Lower lobe of right lung (tissue), 2 donors: ENCODE data around the gene TTC4. TPM values are rescaled to one million over a fixed set of nuclear protein-coding genes. Genes with fewer than 3 reads are reported as not detected.

ENCODE experiments used
- ATAC-seq, 2 donors: fragments of 200-7000 bp; cut with Tn5 transposase; one replicate each; pipeline ENCODE4 v1.9.1; 2020 to 2022; ENCODE audit warnings: mild to moderate bottlenecking in 2 of 2, moderate library complexity in 2 of 2
- DNase-seq: peaks from one replicate; pipeline ENCODE4 v3.0.0-alpha.2; 2020
- H3K27ac ChIP-seq: fragments of 200-600 bp; one replicate; pipeline ENCODE4 v1.8.0; 2022
- H3K27me3 ChIP-seq: fragments of 200-600 bp; one replicate; pipeline ENCODE4 v1.8.0; 2022; ENCODE audit warnings: low read depth
- H3K36me3 ChIP-seq: fragments of 200-600 bp; one replicate; pipeline ENCODE4 v1.8.0; 2022; ENCODE audit warnings: mild to moderate bottlenecking
- H3K4me1 ChIP-seq: fragments of 200-600 bp; one replicate; pipeline ENCODE4 v1.8.0; 2022
- H3K4me3 ChIP-seq: fragments of 200-600 bp; one replicate; pipeline ENCODE4 v1.8.0; 2022; ENCODE audit warnings: mild to moderate bottlenecking
- H3K9me3 ChIP-seq: fragments of 200-600 bp; one replicate; pipeline ENCODE4 v1.8.0; 2022
- intact Hi-C: fragments of 100-400 bp; cut with DNase I; formaldehyde crosslinking; loops from one replicate; pipeline ENCODE4 v1.11.0; 2022
- total RNA-seq: library from RNA; stranded (reverse); fragmentation: NEBNext Ultra II Directional; extraction: Animal tissue kit (Norgen Biotek cat#: 25700); gene quantifications from one replicate; pipeline ENCODE4 v1.2.1, GENCODE V29; 2021
- TF ChIP-seq, protein P1 (sequence below): fragments of 200-600 bp; IDR thresholded peaks from one replicate; pipeline ENCODE4 v1.8.0; 2022; ENCODE audit warnings: antibody characterized with exemption, mild to moderate bottlenecking
- donor health status: DM: no; HTN: yes; CAD: no; lungs with severe emphysema.

TTC4 gene
- total RNA-seq, 1 donor from 2014 or later = 13.5 TPM

DNA sequence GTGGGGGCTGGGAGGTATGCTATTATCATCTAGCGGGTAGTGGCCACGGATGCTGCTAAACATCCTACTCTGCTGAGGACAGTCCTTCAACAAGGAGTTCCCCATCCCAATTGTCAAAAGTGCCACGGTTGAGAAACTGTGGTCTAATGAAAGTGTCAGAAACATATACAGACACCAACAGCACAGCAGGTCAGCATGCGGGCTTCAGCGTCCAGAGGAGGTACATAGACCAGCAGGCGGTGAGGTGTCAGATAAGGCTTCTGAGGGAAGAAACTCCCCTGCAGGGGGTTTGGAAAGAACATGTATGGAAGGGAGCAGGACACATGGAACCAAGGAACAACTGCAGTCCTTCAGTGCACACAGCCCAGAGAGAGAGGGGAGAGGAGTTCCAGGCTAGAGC lies 4.8 kb upstream of the TTC4 start:
- TF ChIP-seq, protein P1, sequence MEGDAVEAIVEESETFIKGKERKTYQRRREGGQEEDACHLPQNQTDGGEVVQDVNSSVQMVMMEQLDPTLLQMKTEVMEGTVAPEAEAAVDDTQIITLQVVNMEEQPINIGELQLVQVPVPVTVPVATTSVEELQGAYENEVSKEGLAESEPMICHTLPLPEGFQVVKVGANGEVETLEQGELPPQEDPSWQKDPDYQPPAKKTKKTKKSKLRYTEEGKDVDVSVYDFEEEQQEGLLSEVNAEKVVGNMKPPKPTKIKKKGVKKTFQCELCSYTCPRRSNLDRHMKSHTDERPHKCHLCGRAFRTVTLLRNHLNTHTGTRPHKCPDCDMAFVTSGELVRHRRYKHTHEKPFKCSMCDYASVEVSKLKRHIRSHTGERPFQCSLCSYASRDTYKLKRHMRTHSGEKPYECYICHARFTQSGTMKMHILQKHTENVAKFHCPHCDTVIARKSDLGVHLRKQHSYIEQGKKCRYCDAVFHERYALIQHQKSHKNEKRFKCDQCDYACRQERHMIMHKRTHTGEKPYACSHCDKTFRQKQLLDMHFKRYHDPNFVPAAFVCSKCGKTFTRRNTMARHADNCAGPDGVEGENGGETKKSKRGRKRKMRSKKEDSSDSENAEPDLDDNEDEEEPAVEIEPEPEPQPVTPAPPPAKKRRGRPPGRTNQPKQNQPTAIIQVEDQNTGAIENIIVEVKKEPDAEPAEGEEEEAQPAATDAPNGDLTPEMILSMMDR = no peak
- peaks cover 5% of the 10 kb centered on the region for H3K4me1 ChIP-seq
- H3K27me3 ChIP-seq = no peaks in the 10 kb centered on the region
- DNase-seq (no peak), ATAC-seq (no peak)
- H3K9me3 ChIP-seq = no peaks in the 10 kb centered on the region
- intact Hi-C loops = no loop called here
- H3K27ac ChIP-seq = no peak overlapping the region
- no peak overlapping the region for H3K4me3 ChIP-seq
- no peaks in the 10 kb centered on the region for H3K36me3 ChIP-seq

DNA sequence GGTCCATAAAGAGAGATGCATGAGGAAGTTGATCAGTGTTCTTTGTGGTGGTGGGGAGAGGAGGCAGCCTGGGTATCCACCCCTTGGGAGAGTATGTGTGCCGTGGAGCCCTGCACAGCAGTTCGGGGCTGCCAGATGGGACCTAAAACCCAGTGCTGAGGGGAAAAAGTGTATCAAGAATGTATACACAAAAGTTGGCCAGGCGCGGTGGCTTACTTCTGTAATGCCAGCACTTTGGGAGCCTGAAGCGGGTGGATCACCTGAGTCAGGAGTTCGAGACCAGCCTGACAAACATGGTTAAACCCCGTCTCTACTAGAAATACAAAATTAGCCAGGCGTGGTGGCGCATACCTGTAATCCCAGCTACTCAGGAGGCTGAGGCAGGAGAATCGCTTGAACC lies 4.1 kb upstream of the TTC4 start:
- intact Hi-C loops = no loop called here
- TF ChIP-seq, protein P1 = no peak
- H3K4me1 ChIP-seq = peaks cover 9% of the 10 kb centered on the region

DNA sequence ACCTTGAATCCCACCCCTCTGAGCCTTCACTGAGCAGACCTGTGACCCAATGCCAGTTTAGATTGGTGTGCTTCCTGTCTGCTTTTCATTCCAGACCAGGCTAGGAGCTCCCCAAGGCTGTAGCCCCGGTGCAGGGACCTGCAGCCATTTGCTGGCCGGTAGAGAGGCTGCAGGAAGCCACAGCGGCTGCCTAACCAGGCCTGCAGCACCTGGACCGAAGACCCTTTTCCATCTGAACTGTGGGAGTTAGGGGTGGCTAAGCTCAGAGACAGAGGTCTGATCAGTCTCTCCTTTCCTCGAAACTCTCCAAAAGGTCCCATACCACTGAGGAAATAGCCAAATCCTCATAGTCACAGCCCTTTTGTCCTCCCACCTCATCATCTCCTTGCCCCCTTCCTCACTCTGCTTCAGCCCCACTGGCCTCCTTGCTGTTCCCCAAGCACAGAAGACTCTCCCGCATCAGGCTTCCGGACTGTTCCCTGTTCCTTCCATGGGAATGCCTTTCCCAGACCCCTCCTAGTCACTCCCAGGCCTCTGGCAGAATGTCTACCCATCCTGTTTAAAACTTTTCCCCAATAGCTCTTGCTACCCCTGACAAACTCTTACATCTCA lies 674 bp upstream of the TTC4 start:
- peak in 1 of 2 donors; percentile 3 for ATAC-seq
- Histone ChIP-seq H3K4me3 (peak overlapping the region; percentile 80), H3K36me3 (peaks cover 21% of the 10 kb centered on the region), H3K27ac (peak overlapping the region; percentile 78), H3K4me1 (peaks cover 16% of the 10 kb centered on the region), H3K9me3 (no peaks in the 10 kb centered on the region), H3K27me3 (no peaks in the 10 kb centered on the region)
- no peak for DNase-seq
- intact Hi-C loops = no loop called here
- TF ChIP-seq, protein P1 = no peak

More for the DNA sequence above, 4.1 kb upstream of the TTC4 start:
- no peaks in the 10 kb centered on the region for H3K27me3 ChIP-seq
- no peaks in the 10 kb centered on the region for H3K9me3 ChIP-seq
- no peaks in the 10 kb centered on the region for H3K36me3 ChIP-seq
- DNase-seq = no peak
- no peak overlapping the region for H3K4me3 ChIP-seq
- no peak for ATAC-seq
- H3K27ac ChIP-seq = no peak overlapping the region

DNA sequence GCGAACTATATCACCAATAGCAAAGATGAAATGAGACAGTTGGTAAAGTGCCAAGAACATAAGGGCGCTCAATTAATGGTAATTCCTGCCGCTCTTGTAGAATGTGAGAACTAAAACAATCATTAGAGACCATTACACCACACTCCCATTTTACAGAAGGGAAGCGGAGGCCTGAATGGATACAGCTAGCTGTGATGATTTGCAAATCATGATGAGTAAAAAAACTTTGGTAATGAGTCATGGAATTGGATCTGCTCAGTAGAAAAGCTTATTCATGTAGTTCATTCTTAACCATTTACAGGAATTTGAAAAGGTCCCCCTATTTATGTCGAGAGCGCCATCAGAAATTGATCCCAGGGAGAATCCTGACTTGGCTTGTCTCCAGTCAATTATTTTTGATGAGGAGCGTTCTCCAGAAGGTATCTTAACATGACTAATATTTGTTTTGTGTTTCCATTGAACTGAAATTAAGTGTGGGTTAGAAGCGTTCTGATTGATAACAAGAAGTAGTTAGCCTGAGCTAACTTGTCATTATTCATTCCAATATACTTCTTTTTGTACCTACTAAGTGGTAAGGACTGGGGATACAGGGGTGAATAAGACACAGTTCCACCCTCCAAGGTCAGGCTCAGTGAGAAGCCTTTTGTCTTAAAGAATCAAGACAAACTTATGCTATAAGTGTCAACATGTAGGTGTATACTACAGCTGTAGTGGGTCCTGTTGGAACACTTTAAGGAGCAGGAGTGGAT lies 812 bp downstream of the TTC4 start:
- Histone ChIP-seq H3K27ac (peak overlapping the region; percentile 78), H3K4me1 (peaks cover 16% of the 10 kb centered on the region), H3K36me3 (peaks cover 32% of the 10 kb centered on the region), H3K27me3 (no peaks in the 10 kb centered on the region), H3K9me3 (no peaks in the 10 kb centered on the region), H3K4me3 (peak overlapping the region; percentile 80)
- intact Hi-C loops = no loop called here
- TF ChIP-seq, protein P1 = no peak
- ATAC-seq = no peak
- no peak for DNase-seq

DNA sequence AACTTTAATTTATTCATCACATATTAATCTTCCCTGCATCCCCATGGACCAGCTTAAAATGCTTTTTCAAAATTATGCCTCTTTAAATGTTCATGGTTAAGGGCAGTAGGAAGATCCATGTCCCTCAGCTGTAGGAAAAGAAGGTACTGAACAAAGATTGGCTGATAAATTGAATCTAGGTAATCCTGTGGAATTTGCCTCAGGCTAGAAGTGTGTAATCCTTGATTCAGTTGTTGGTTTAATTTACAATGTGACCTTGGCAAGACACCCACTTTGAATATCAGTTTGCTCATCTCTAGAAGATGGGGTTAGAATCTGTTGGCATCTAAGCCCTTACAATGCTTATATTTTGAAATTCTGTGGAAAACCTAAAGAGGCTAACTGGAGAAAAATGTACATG lies 6.1 kb downstream of the TTC4 start:
- Histone ChIP-seq H3K27ac (no peak overlapping the region), H3K4me3 (no peak overlapping the region), H3K9me3 (no peaks in the 10 kb centered on the region), H3K36me3 (peaks cover 85% of the 10 kb centered on the region), H3K4me1 (peaks cover 6% of the 10 kb centered on the region), H3K27me3 (no peaks in the 10 kb centered on the region)
- intact Hi-C loops = no loop called here
- ATAC-seq (no peak), DNase-seq (no peak)
- TF ChIP-seq, protein P1 = no peak
